K562 (cell line): ENCODE results near the gene CDCP1. TPM values are rescaled to one million over a fixed set of nuclear protein-coding genes. Genes with fewer than 3 reads are reported as not detected.
A peak's percentile ranks its signal among the peaks of the same experiment; 100 is the strongest.

Experiments used
- EHMT2 ChIP-seq: fragments of 450-650 bp; IDR thresholded peaks from 2 replicates; pipeline ENCODE4 v1.6.1; 2018; ENCODE audit warnings: antibody characterized with exemption
- FOXP4 ChIP-seq: sonication (generic); formaldehyde crosslinking; IDR thresholded peaks from 2 replicates; pipeline ENCODE4 v1.8.0; 2022; ENCODE audit warnings: mild to moderate bottlenecking, missing genetic modification reagents, borderline replicate concordance
- L3MBTL2 ChIP-seq: fragments of 450-650 bp; IDR thresholded peaks from 2 replicates; pipeline ENCODE4 v1.6.1; 2016; ENCODE audit warnings: mild to moderate bottlenecking, moderate library complexity
- MECOM ChIP-seq: fragments of 250-450 bp; sonication (Bioruptor Pico); IDR thresholded peaks from 2 replicates; pipeline ENCODE4 v1.8.0; 2022; ENCODE audit warnings: inconsistent platforms
- PPARD ChIP-seq: fragments of 250-450 bp; sonication (Bioruptor Pico); IDR thresholded peaks from 2 replicates; pipeline ENCODE4 v1.8.0; 2022; ENCODE audit warnings: inconsistent platforms, mild to moderate bottlenecking, moderate library complexity
- SAP30 ChIP-seq: fragments of 200-600 bp; sonication (generic); IDR thresholded peaks from 2 replicates; pipeline ENCODE4 v1.6.1; 2012; ENCODE audit warnings: borderline replicate concordance, low read depth, mild to moderate bottlenecking, moderate library complexity, low read length, control low read depth, inconsistent platforms; ENCODE audit not compliant: insufficient read depth, poor library complexity, severe bottlenecking
- ZNF224 ChIP-seq: sonication (generic); formaldehyde crosslinking; IDR thresholded peaks from 2 replicates; pipeline ENCODE4 v1.8.0; 2022; ENCODE audit warnings: mild to moderate bottlenecking, missing genetic modification reagents
- ZNF384 ChIP-seq: IDR thresholded peaks from 2 replicates; pipeline ENCODE4 v1.6.1; 2012; ENCODE audit warnings: low read depth, low read length, improper control_type of control experiment
- polyA plus RNA-seq, 8 experiments: library from polyadenylated mRNA; depleted of rRNA in 4 of 8; stranded (reverse) in 5 of 8; unstranded in 3 of 8; fragments of >200 nt; fragmentation: Nextera tagmentation in 2 of 8; fragmentation: Illumina TruSeq in 1 of 8; extraction: Ambion mirVana in 2 of 8; extraction: Trizol in 1 of 8; gene quantifications; 2 replicates each; pipeline versions ENCODE4 v1.2.1 to v1.2.3, GENCODE V29; 2011 to 2014; ENCODE audit warnings: inconsistent platforms in 1 of 8, missing spikeins in 1 of 8
- total RNA-seq, 7 experiments: library from RNA; depleted of rRNA in 6 of 7; stranded (reverse); fragments of >200 nt in 6 of 7; fragmentation: Illumina TruSeq in 2 of 7; extraction: Trizol in 2 of 7; gene quantifications; 2 replicates each; pipeline versions ENCODE4 v1.2.1 to v1.2.3, GENCODE V29; 2011 to 2021; ENCODE audit warnings: low replicate concordance in 1 of 7
- TF ChIP-seq, protein P1 (sequence below), 2 experiments: fragments of 450-650 bp in 1 of 2; sonication (generic) in 1 of 2; formaldehyde crosslinking in 1 of 2; IDR thresholded peaks; 2 replicates each; pipeline versions ENCODE4 v1.7.1 to v1.9.0; 2016 to 2022; ENCODE audit warnings: inconsistent platforms in 1 of 2, mild to moderate bottlenecking in 1 of 2, missing genetic modification reagents in 1 of 2
- TF ChIP-seq, protein P2 (sequence below): fragments of 450-650 bp; IDR thresholded peaks from 2 replicates; pipeline ENCODE4 v1.6.1; 2018; ENCODE audit warnings: mild to moderate bottlenecking, low read depth; ENCODE audit not compliant: partially characterized antibody
- TF ChIP-seq, protein P3 (sequence below): IDR thresholded peaks from 2 replicates; pipeline ENCODE4 v1.6.1; 2012; ENCODE audit warnings: low read depth, low read length, improper control_type of control experiment, borderline replicate concordance

CDCP1 gene
- total and polyA plus RNA-seq, 9 of the 15 experiments (the other 6 are each of a cell fraction or from before 2014, with no cell fraction given): 3.9 to 16.4 (median 5.2) TPM

GRCh38 chr3:45092132-45093031, 53.8 kb downstream of the CDCP1 start (continued):
- TF ChIP-seq, protein P1, sequence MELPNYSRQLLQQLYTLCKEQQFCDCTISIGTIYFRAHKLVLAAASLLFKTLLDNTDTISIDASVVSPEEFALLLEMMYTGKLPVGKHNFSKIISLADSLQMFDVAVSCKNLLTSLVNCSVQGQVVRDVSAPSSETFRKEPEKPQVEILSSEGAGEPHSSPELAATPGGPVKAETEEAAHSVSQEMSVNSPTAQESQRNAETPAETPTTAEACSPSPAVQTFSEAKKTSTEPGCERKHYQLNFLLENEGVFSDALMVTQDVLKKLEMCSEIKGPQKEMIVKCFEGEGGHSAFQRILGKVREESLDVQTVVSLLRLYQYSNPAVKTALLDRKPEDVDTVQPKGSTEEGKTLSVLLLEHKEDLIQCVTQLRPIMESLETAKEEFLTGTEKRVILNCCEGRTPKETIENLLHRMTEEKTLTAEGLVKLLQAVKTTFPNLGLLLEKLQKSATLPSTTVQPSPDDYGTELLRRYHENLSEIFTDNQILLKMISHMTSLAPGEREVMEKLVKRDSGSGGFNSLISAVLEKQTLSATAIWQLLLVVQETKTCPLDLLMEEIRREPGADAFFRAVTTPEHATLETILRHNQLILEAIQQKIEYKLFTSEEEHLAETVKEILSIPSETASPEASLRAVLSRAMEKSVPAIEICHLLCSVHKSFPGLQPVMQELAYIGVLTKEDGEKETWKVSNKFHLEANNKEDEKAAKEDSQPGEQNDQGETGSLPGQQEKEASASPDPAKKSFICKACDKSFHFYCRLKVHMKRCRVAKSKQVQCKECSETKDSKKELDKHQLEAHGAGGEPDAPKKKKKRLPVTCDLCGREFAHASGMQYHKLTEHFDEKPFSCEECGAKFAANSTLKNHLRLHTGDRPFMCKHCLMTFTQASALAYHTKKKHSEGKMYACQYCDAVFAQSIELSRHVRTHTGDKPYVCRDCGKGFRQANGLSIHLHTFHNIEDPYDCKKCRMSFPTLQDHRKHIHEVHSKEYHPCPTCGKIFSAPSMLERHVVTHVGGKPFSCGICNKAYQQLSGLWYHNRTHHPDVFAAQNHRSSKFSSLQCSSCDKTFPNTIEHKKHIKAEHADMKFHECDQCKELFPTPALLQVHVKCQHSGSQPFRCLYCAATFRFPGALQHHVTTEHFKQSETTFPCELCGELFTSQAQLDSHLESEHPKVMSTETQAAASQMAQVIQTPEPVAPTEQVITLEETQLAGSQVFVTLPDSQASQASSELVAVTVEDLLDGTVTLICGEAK (IDR thresholded peaks at IDR 0.05): no peak
- TF ChIP-seq, protein P1 (CRISPR knock-in tag; IDR thresholded peaks at IDR 0.05): no peak
- TF ChIP-seq, protein P2, sequence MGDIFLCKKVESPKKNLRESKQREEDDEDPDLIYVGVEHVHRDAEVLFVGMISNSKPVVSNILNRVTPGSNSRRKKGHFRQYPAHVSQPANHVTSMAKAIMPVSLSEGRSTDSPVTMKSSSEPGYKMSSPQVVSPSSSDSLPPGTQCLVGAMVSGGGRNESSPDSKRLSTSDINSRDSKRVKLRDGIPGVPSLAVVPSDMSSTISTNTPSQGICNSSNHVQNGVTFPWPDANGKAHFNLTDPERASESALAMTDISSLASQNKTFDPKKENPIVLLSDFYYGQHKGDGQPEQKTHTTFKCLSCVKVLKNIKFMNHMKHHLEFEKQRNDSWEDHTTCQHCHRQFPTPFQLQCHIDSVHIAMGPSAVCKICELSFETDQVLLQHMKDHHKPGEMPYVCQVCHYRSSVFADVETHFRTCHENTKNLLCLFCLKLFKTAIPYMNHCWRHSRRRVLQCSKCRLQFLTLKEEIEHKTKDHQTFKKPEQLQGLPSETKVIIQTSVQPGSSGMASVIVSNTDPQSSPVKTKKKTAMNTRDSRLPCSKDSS: no peak
- no peak for TF ChIP-seq PPARD (CRISPR knock-in tag)
- no peak for TF ChIP-seq EHMT2
- no peak for TF ChIP-seq FOXP4 (CRISPR knock-in tag)
- TF ChIP-seq, protein P3, sequence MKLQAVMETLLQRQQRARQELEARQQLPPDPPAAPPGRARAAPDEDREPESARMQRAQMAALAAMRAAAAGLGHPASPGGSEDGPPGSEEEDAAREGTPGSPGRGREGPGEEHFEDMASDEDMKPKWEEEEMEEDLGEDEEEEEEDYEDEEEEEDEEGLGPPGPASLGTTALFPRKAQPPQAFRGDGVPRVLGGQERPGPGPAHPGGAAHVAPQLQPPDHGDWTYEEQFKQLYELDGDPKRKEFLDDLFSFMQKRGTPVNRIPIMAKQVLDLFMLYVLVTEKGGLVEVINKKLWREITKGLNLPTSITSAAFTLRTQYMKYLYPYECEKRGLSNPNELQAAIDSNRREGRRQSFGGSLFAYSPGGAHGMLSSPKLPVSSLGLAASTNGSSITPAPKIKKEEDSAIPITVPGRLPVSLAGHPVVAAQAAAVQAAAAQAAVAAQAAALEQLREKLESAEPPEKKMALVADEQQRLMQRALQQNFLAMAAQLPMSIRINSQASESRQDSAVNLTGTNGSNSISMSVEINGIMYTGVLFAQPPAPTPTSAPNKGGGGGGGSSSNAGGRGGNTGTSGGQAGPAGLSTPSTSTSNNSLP: peak; percentile 97
- peak; percentile 90 for TF ChIP-seq MECOM (CRISPR knock-in tag)
- TF ChIP-seq L3MBTL2: peak; percentile 47
- TF ChIP-seq ZNF384: peak; percentile 65
- no peak for TF ChIP-seq SAP30
- TF ChIP-seq ZNF224 (CRISPR knock-in tag): no peak
